ENCODE results near the gene TULP4.

The TULP4 gene

DNA sequence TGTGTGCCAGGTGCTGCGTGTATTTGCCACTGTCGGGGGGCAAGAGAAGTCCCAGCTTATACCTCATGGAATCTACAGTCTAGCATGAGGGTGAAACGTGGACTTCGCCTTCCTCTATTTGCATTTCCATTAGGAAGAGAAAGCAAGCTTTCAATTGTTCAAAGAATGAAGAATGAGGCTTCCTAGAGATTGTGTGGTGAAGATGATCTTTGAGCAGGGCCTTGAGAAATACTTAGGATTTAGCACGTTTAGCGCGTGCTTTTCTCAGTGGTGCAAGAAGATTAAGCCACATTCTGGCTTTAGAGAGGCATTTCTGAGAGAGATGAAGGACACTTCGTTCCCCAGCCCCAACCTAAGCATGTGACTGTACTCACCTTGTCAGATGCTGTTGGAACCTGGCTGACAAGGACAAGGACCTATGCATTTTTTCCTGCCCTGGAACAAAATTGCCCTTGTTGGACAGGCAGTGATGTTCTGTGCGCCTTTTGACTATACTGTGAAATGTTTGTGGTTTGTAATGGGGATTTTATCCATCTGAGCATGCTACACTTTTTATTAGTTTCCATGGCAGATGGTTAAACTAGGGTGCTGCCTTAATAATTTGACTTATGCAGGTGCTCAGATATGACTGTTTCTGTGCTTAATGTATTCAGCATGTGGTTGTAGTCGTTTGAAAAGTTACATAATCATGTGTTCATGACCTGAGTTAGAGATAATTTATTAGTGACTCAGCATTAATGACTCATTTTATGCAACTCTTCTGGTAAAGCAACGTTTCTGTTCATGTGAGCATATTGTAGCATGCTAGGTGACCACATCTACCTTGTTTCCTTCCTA is 10.7 kb downstream of the TULP4 start:
- H3K4me3 ChIP-seq = no peak overlapping the region
- no peak overlapping the region for H3K27ac ChIP-seq
- H3K36me3 ChIP-seq = peaks cover 18% of the 10 kb centered on the region
- peaks cover 10% of the 10 kb centered on the region; the same call in 1 of the 2 replicates for H3K4me1 ChIP-seq
- TF ChIP-seq Cebpa-rat (IDR thresholded peaks at IDR 0.05) = no peak
- peaks cover 83% of the 10 kb centered on the region for H4K20me1 ChIP-seq
- H3K4me2 ChIP-seq = no peak overlapping the region
- no peaks in the 10 kb centered on the region for H3K27me3 ChIP-seq
- no peak overlapping the region for H3K9ac ChIP-seq
- 0 out of 2 replicates have a peak, but pooled peaks cover 5% of the 10 kb centered on the region for H3K9me3 ChIP-seq

- Histone ChIP-seq H3K27me3 (no peaks in the 10 kb centered on the region), H3K9me3 (0 out of 2 replicates have a peak, but pooled peaks cover 5% of the 10 kb centered on the region), H3K4me2 (no peak overlapping the region), H3K4me1 (peaks cover 14% of the 10 kb centered on the region; the same call in 1 of the 2 replicates), H3K36me3 (peaks cover 18% of the 10 kb centered on the region), H4K20me1 (peaks cover 83% of the 10 kb centered on the region), H3K27ac (no peak overlapping the region), H3K9ac (no peak overlapping the region), H3K4me3 (no peak overlapping the region)
- TF ChIP-seq Cebpa-rat (IDR thresholded peaks at IDR 0.05) = no peak
Observed at GRCh38 chr6:158323561-158323958, 11.3 kb downstream of the TULP4 start.

GRCh38 chr6:158324136-158324535 is 11.9 kb downstream of the TULP4 start:
- Histone ChIP-seq H3K4me1 (peaks cover 19% of the 10 kb centered on the region; the same call in 1 of the 2 replicates), H3K27me3 (no peaks in the 10 kb centered on the region), H3K27ac (no peak overlapping the region), H3K4me2 (no peak overlapping the region), H3K4me3 (no peak overlapping the region), H3K9me3 (0 out of 2 replicates have a peak, but pooled peaks cover 5% of the 10 kb centered on the region), H3K36me3 (peaks cover 18% of the 10 kb centered on the region), H3K9ac (no peak overlapping the region), H4K20me1 (peaks cover 83% of the 10 kb centered on the region)
- no peak for TF ChIP-seq Cebpa-rat (IDR thresholded peaks at IDR 0.05)

GRCh38 chr6:158327211-158327610 is 14.9 kb downstream of the TULP4 start:
- Histone ChIP-seq H3K36me3 (peaks cover 24% of the 10 kb centered on the region), H3K27ac (no peak overlapping the region)

DNA sequence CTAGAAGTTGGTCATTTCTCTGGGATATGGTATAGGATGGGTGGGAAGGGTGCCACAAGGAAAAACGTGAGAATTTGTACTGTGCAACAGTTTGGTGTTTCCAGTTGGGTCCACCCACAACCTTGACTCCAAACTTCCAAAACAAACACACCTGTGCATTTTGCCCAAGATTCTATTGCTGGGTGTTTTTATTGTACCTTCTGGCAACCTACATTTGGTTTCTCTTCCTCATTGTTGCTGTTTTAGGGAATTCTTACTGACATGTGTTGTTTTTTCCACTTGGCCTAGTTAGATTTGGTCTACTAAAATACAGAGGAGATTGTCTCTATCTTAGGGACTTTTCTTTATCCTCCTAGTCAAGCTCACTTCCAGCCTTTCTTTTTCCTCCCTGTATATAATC is 16.7 kb downstream of the TULP4 start:
- H3K36me3 ChIP-seq = peaks cover 27% of the 10 kb centered on the region
- no peak for TF ChIP-seq Cebpa-rat (IDR thresholded peaks at IDR 0.05)
- no peak overlapping the region for H3K9ac ChIP-seq
- H3K4me1 ChIP-seq = peaks cover 19% of the 10 kb centered on the region; the same call in 1 of the 2 replicates
- H3K4me2 ChIP-seq = no peak overlapping the region
- peaks cover 35% of the 10 kb centered on the region for H3K9me3 ChIP-seq
- H3K4me3 ChIP-seq = no peak overlapping the region
- H3K27me3 ChIP-seq = no peaks in the 10 kb centered on the region
- no peak overlapping the region for H3K27ac ChIP-seq
- peaks cover 38% of the 10 kb centered on the region for H4K20me1 ChIP-seq

More at GRCh38 chr6:158327211-158327610, 14.9 kb downstream of the TULP4 start:
- Histone ChIP-seq H3K9me3 (peaks cover 19% of the 10 kb centered on the region), H3K4me2 (no peak overlapping the region), H3K4me3 (no peak overlapping the region), H3K27me3 (no peaks in the 10 kb centered on the region), H3K9ac (no peak overlapping the region), H3K4me1 (peaks cover 25% of the 10 kb centered on the region; the same call in 1 of the 2 replicates), H4K20me1 (peaks cover 55% of the 10 kb centered on the region)
- TF ChIP-seq Cebpa-rat (IDR thresholded peaks at IDR 0.05) = no peak

- Histone ChIP-seq H3K27me3 (no peaks in the 10 kb centered on the region), H3K4me2 (no peak overlapping the region), H3K4me1 (peaks cover 19% of the 10 kb centered on the region; the same call in 1 of the 2 replicates), H4K20me1 (peaks cover 32% of the 10 kb centered on the region), H3K9me3 (peaks cover 34% of the 10 kb centered on the region), H3K36me3 (peaks cover 27% of the 10 kb centered on the region), H3K27ac (no peak overlapping the region), H3K4me3 (no peak overlapping the region), H3K9ac (no peak overlapping the region)
- no peak for TF ChIP-seq Cebpa-rat (IDR thresholded peaks at IDR 0.05)
Observed at GRCh38 chr6:158329531-158329930, 17.3 kb downstream of the TULP4 start.

DNA sequence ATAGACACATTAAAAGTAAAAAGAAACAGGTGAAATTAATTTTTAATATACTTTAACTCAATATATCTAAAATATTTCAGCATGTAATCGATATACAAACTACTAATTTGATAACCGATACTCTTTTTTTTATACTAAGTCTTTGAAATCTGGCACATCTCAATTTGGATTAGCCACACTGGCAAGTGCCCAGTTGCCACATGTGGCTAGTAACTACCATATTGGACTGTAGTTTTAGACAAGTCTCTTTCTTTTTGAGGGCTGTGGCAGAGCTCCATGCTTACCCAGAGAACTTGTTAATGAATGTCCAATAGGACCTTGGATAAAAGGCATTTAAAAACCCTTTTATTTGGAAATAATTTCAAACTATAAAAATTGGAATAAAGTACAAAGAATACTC is 17.8 kb downstream of the TULP4 start:
- TF ChIP-seq Cebpa-rat (IDR thresholded peaks at IDR 0.05) = no peak
- H3K27me3 ChIP-seq = no peaks in the 10 kb centered on the region
- H3K4me3 ChIP-seq = no peak overlapping the region
- peaks cover 19% of the 10 kb centered on the region; the same call in 1 of the 2 replicates for H3K4me1 ChIP-seq
- no peak overlapping the region for H3K9ac ChIP-seq
- H3K9me3 ChIP-seq = peaks cover 31% of the 10 kb centered on the region
- H3K27ac ChIP-seq = no peak overlapping the region
- H4K20me1 ChIP-seq = peaks cover 27% of the 10 kb centered on the region
- peaks cover 27% of the 10 kb centered on the region for H3K36me3 ChIP-seq
- no peak overlapping the region for H3K4me2 ChIP-seq

- peaks cover 31% of the 10 kb centered on the region for H3K9me3 ChIP-seq
- no peak overlapping the region for H3K4me2 ChIP-seq
- H3K27me3 ChIP-seq = no peaks in the 10 kb centered on the region
- no peak overlapping the region for H3K4me3 ChIP-seq
- H3K4me1 ChIP-seq = peaks cover 15% of the 10 kb centered on the region; the same call in 1 of the 2 replicates
- TF ChIP-seq Cebpa-rat (IDR thresholded peaks at IDR 0.05) = no peak
- no peak overlapping the region for H3K27ac ChIP-seq
- peaks cover 29% of the 10 kb centered on the region for H3K36me3 ChIP-seq
- H3K9ac ChIP-seq = no peak overlapping the region
- peaks cover 18% of the 10 kb centered on the region for H4K20me1 ChIP-seq
Observed at GRCh38 chr6:158332237-158332636, 20.0 kb downstream of the TULP4 start.

- no peak for TF ChIP-seq Cebpa-rat (IDR thresholded peaks at IDR 0.05)
- Histone ChIP-seq H3K27ac (no peak overlapping the region), H4K20me1 (peaks cover 11% of the 10 kb centered on the region), H3K4me3 (no peak overlapping the region), H3K4me2 (no peak overlapping the region), H3K9me3 (peaks cover 34% of the 10 kb centered on the region), H3K36me3 (peaks cover 38% of the 10 kb centered on the region), H3K27me3 (no peaks in the 10 kb centered on the region), H3K4me1 (peaks cover 15% of the 10 kb centered on the region; the same call in 1 of the 2 replicates), H3K9ac (no peak overlapping the region)
Observed at GRCh38 chr6:158333094-158333493, 20.8 kb downstream of the TULP4 start.

DNA sequence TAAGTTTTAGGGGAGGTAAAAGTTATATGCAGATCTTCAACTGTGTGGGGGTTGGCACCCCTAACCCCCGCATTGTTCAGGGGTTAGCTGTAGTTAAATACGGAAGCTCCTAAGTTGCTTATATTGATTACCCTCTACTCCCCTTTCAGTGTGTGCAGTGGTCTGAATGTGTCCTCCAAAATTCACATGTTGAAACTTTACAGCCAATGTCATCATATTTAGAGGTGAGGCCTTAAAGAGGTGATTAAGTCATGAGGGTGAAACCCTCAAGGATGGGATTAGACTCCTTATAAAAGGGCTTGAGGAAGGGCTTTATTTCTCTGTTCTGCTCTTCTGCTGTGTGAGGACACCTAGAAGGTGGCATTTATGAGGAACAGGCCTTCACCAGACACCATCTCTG is 22.3 kb downstream of the TULP4 start:
- H3K4me2 ChIP-seq = no peak overlapping the region
- TF ChIP-seq Cebpa-rat (IDR thresholded peaks at IDR 0.05) = no peak
- H3K4me1 ChIP-seq = peaks cover 2% of the 10 kb centered on the region; the same call in 1 of the 2 replicates
- H4K20me1 ChIP-seq = no peaks in the 10 kb centered on the region; the same call in 1 of the 2 replicates
- H3K27ac ChIP-seq = no peak overlapping the region
- H3K9ac ChIP-seq = no peak overlapping the region
- H3K9me3 ChIP-seq = peaks cover 46% of the 10 kb centered on the region
- H3K27me3 ChIP-seq = no peaks in the 10 kb centered on the region
- H3K36me3 ChIP-seq = peaks cover 50% of the 10 kb centered on the region
- H3K4me3 ChIP-seq = no peak overlapping the region
